ENCODE measurements around the gene EPHB1. TPM values are rescaled to one million over a fixed set of nuclear protein-coding genes. Genes with fewer than 3 reads are reported as not detected.

The EPHB1 gene
- 1.1 TPM in 1 of 2 replicates, not detected in the other for total RNA-seq (2014; rRNA removed; shearing (Covaris generic))
- polyA plus RNA-seq (2015; cell fraction: cytosol; rRNA removed) = 0.13 and 0.44 TPM in 2 replicates
- polyA plus RNA-seq (2015; cell fraction: nucleus; rRNA removed) = not detected in 2 replicates

- peak; percentile 80 for DNase-seq (ENCODE audit: low read depth, low spot score)
- in situ Hi-C loops (cut with HindIII; ENCODE audit: low pct_unique_long_range_greater_than_20kb, low sequenced_read_pairs) = no loop called here
These were observed at the start of gene EPHB1 for GRCh38 chr3:134794950-134795745. TSS of gene EPHB1 (plus strand) at chr3:134795260.

GRCh38 chr3:134748698-134749097 lies 46.4 kb upstream of the EPHB1 start:
- in situ Hi-C loops (cut with HindIII; ENCODE audit: low pct_unique_long_range_greater_than_20kb, low sequenced_read_pairs) = no loop called here
- DNase-seq (ENCODE audit: low read depth, low spot score) = no peak

GRCh38 chr3:134749174-134749573 lies 45.9 kb upstream of the EPHB1 start:
- DNase-seq (ENCODE audit: low read depth, low spot score) = no peak
- in situ Hi-C loops (cut with HindIII; ENCODE audit: low pct_unique_long_range_greater_than_20kb, low sequenced_read_pairs) = no loop called here

- DNase-seq (ENCODE audit: low read depth, low spot score) = no peak
- in situ Hi-C loops (cut with HindIII; ENCODE audit: low pct_unique_long_range_greater_than_20kb, low sequenced_read_pairs) = no loop called here
These were observed 45.1 kb upstream of the EPHB1 start for GRCh38 chr3:134749802-134750553.

GRCh38 chr3:134751831-134752230 lies 43.2 kb upstream of the EPHB1 start:
- in situ Hi-C loops (cut with HindIII; ENCODE audit: low pct_unique_long_range_greater_than_20kb, low sequenced_read_pairs) = no loop called here
- DNase-seq (ENCODE audit: low read depth, low spot score) = no peak

- DNase-seq (ENCODE audit: low read depth, low spot score) = no peak
- in situ Hi-C loops (cut with HindIII; ENCODE audit: low pct_unique_long_range_greater_than_20kb, low sequenced_read_pairs) = no loop called here
These were observed 42.1 kb upstream of the EPHB1 start for GRCh38 chr3:134752761-134753461.

- in situ Hi-C loops (cut with HindIII; ENCODE audit: low pct_unique_long_range_greater_than_20kb, low sequenced_read_pairs) = no loop called here
These were observed 40.9 kb upstream of the EPHB1 start for GRCh38 chr3:134753999-134754742.

GRCh38 chr3:134754768-134755559 lies 40.1 kb upstream of the EPHB1 start:
- DNase-seq (ENCODE audit: low read depth, low spot score) = peak; percentile 69
- in situ Hi-C loops (cut with HindIII; ENCODE audit: low pct_unique_long_range_greater_than_20kb, low sequenced_read_pairs) = no loop called here

More at GRCh38 chr3:134753999-134754742, 40.9 kb upstream of the EPHB1 start:
- peak; percentile 4 for DNase-seq (ENCODE audit: low read depth, low spot score)

GRCh38 chr3:134755821-134756220 lies 39.2 kb upstream of the EPHB1 start:
- in situ Hi-C loops (cut with HindIII; ENCODE audit: low pct_unique_long_range_greater_than_20kb, low sequenced_read_pairs) = no loop called here

GRCh38 chr3:134757549-134758069 lies 37.5 kb upstream of the EPHB1 start:
- no peak for DNase-seq (ENCODE audit: low read depth, low spot score)
- in situ Hi-C loops (cut with HindIII; ENCODE audit: low pct_unique_long_range_greater_than_20kb, low sequenced_read_pairs) = no loop called here

More at GRCh38 chr3:134755821-134756220, 39.2 kb upstream of the EPHB1 start:
- DNase-seq (ENCODE audit: low read depth, low spot score) = no peak

GRCh38 chr3:134761213-134761612 lies 33.8 kb upstream of the EPHB1 start:
- in situ Hi-C loops (cut with HindIII; ENCODE audit: low pct_unique_long_range_greater_than_20kb, low sequenced_read_pairs) = no loop called here
- no peak for DNase-seq (ENCODE audit: low read depth, low spot score)

- in situ Hi-C loops (cut with HindIII; ENCODE audit: low pct_unique_long_range_greater_than_20kb, low sequenced_read_pairs) = no loop called here
- no peak for DNase-seq (ENCODE audit: low read depth, low spot score)
These were observed 33.0 kb upstream of the EPHB1 start for GRCh38 chr3:134762016-134762415.

GRCh38 chr3:134765468-134765867 lies 29.6 kb upstream of the EPHB1 start:
- in situ Hi-C loops (cut with HindIII; ENCODE audit: low pct_unique_long_range_greater_than_20kb, low sequenced_read_pairs) = no loop called here
- no peak for DNase-seq (ENCODE audit: low read depth, low spot score)

- DNase-seq (ENCODE audit: low read depth, low spot score) = no peak
- in situ Hi-C loops (cut with HindIII; ENCODE audit: low pct_unique_long_range_greater_than_20kb, low sequenced_read_pairs) = no loop called here
These were observed 28.8 kb upstream of the EPHB1 start for GRCh38 chr3:134766290-134766689.

- in situ Hi-C loops (cut with HindIII; ENCODE audit: low pct_unique_long_range_greater_than_20kb, low sequenced_read_pairs) = no loop called here
- peak; percentile 22 for DNase-seq (ENCODE audit: low read depth, low spot score)
These were observed 26.9 kb upstream of the EPHB1 start for GRCh38 chr3:134768116-134768515.

GRCh38 chr3:134768837-134769236 lies 26.2 kb upstream of the EPHB1 start:
- in situ Hi-C loops (cut with HindIII; ENCODE audit: low pct_unique_long_range_greater_than_20kb, low sequenced_read_pairs) = no loop called here
- no peak for DNase-seq (ENCODE audit: low read depth, low spot score)
